GM23338 (cell line): ENCODE data around the gene ZNF385B.

Experiments
- CREB1 ChIP-seq: fragments of 250-450 bp; sonication (Bioruptor Pico); IDR thresholded peaks from 2 replicates; pipeline ENCODE4 v1.5.0; 2020; ENCODE audit warnings: low read depth, mild to moderate bottlenecking, moderate library complexity
- EZH2 ChIP-seq: fragments of 200-600 bp; sonication (generic); IDR thresholded peaks from one replicate; pipeline ENCODE4 v1.8.0; 2017; ENCODE audit warnings: antibody characterized with exemption, mild to moderate bottlenecking, low read depth; ENCODE audit not compliant: unreplicated experiment
- EZH2phosphoT487 ChIP-seq: fragments of 200-600 bp; sonication (generic); IDR thresholded peaks from one replicate; pipeline ENCODE4 v1.8.1; 2018; ENCODE audit warnings: antibody characterized with exemption; ENCODE audit not compliant: unreplicated experiment
- JUNB ChIP-seq: IDR thresholded peaks from one replicate; pipeline ENCODE4 v1.6.1; 2016; ENCODE audit warnings: antibody characterized with exemption; ENCODE audit not compliant: unreplicated experiment
- NANOG ChIP-seq: IDR thresholded peaks from 2 replicates; pipeline ENCODE4 v1.6.1; 2016; ENCODE audit warnings: antibody characterized with exemption, borderline replicate concordance
- POLR2AphosphoS5 ChIP-seq: IDR thresholded peaks from 2 replicates; pipeline ENCODE4 v1.6.1; 2016; ENCODE audit warnings: antibody characterized with exemption, low read depth
- STAT1 ChIP-seq: IDR thresholded peaks from one replicate; pipeline ENCODE4 v1.6.1; 2016; ENCODE audit warnings: antibody characterized with exemption; ENCODE audit not compliant: unreplicated experiment
- ZNF114 ChIP-seq: fragments of 250-450 bp; sonication (Bioruptor Pico); IDR thresholded peaks from 2 replicates; pipeline ENCODE4 v1.5.0; 2020; ENCODE audit warnings: mild to moderate bottlenecking, moderate library complexity
- ZNF331 ChIP-seq: fragments of 250-450 bp; sonication (Bioruptor Pico); IDR thresholded peaks from 2 replicates; pipeline ENCODE4 v1.5.0; 2020; ENCODE audit warnings: low read depth, mild to moderate bottlenecking, moderate library complexity
- TF ChIP-seq, protein P1 (sequence below), 2 experiments: fragments of 200-600 bp in 1 of 2; sonication (generic) in 1 of 2; conservative IDR thresholded peaks; 2 replicates each; pipeline versions ENCODE4 v1.5.1 to v1.6.1; 2016 to 2017; ENCODE audit warnings: antibody characterized with exemption in 2 of 2, low read depth in 2 of 2, mild to moderate bottlenecking in 2 of 2, moderate library complexity in 1 of 2
- TF ChIP-seq, protein P2 (sequence below): IDR thresholded peaks from one replicate; pipeline ENCODE4 v1.6.1; 2018; ENCODE audit warnings: antibody characterized with exemption; ENCODE audit not compliant: unreplicated experiment
- TF ChIP-seq, protein P3 (sequence below): IDR thresholded peaks from 2 replicates; pipeline ENCODE4 v1.6.1; 2016; ENCODE audit warnings: antibody characterized with exemption
- TF ChIP-seq, protein P4 (sequence below): fragments of 250-450 bp; sonication (Bioruptor Pico); IDR thresholded peaks from 2 replicates; pipeline ENCODE4 v1.5.0; 2020; ENCODE audit warnings: mild to moderate bottlenecking, moderate library complexity

DNA sequence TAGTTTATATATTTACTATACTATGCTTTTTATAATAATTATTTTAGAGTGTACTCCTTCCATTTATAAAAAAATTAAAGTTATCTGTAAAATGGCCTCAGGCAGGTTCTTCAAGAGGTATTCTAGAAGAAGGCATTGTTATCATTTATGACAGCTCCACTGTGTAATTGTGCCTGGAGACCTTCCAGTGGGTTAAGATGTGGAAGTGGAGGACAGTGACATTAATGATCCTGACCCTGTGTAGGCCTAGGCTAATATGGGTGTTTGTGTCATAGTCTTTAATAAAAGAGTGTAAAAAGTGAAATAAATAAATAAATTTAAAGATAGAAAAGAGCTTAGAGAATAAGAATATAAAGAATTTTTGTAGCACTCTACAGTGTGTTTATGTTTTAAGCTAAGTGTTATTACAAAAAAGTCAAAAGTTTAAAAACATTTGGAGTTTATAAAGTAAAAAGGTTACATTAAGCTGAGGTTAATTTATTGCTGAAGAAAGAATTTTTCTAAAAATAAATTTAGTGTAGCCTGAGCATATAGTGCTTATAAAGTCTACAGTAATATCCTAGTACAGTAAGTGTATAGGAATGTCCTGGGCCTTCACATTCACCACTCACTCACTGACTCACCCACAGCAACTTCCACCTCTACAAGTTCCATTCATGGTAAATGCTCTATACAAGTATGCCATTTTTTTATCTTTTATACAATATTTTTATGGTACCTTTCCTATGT, 406.8 kb downstream of the ZNF385B start:
- TF ChIP-seq EZH2phosphoT487: no peak
- TF ChIP-seq, protein P1, sequence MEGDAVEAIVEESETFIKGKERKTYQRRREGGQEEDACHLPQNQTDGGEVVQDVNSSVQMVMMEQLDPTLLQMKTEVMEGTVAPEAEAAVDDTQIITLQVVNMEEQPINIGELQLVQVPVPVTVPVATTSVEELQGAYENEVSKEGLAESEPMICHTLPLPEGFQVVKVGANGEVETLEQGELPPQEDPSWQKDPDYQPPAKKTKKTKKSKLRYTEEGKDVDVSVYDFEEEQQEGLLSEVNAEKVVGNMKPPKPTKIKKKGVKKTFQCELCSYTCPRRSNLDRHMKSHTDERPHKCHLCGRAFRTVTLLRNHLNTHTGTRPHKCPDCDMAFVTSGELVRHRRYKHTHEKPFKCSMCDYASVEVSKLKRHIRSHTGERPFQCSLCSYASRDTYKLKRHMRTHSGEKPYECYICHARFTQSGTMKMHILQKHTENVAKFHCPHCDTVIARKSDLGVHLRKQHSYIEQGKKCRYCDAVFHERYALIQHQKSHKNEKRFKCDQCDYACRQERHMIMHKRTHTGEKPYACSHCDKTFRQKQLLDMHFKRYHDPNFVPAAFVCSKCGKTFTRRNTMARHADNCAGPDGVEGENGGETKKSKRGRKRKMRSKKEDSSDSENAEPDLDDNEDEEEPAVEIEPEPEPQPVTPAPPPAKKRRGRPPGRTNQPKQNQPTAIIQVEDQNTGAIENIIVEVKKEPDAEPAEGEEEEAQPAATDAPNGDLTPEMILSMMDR (conservative IDR thresholded peaks at IDR 0.05; ENCODE audit: low read depth in 2 of 2): no peak
- no peak for TF ChIP-seq POLR2AphosphoS5
- TF ChIP-seq, protein P2, sequence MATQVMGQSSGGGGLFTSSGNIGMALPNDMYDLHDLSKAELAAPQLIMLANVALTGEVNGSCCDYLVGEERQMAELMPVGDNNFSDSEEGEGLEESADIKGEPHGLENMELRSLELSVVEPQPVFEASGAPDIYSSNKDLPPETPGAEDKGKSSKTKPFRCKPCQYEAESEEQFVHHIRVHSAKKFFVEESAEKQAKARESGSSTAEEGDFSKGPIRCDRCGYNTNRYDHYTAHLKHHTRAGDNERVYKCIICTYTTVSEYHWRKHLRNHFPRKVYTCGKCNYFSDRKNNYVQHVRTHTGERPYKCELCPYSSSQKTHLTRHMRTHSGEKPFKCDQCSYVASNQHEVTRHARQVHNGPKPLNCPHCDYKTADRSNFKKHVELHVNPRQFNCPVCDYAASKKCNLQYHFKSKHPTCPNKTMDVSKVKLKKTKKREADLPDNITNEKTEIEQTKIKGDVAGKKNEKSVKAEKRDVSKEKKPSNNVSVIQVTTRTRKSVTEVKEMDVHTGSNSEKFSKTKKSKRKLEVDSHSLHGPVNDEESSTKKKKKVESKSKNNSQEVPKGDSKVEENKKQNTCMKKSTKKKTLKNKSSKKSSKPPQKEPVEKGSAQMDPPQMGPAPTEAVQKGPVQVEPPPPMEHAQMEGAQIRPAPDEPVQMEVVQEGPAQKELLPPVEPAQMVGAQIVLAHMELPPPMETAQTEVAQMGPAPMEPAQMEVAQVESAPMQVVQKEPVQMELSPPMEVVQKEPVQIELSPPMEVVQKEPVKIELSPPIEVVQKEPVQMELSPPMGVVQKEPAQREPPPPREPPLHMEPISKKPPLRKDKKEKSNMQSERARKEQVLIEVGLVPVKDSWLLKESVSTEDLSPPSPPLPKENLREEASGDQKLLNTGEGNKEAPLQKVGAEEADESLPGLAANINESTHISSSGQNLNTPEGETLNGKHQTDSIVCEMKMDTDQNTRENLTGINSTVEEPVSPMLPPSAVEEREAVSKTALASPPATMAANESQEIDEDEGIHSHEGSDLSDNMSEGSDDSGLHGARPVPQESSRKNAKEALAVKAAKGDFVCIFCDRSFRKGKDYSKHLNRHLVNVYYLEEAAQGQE: no peak
- TF ChIP-seq EZH2: no peak
- TF ChIP-seq JUNB: no peak
- no peak for TF ChIP-seq CREB1 (CRISPR knock-in tag)
- TF ChIP-seq, protein P3, sequence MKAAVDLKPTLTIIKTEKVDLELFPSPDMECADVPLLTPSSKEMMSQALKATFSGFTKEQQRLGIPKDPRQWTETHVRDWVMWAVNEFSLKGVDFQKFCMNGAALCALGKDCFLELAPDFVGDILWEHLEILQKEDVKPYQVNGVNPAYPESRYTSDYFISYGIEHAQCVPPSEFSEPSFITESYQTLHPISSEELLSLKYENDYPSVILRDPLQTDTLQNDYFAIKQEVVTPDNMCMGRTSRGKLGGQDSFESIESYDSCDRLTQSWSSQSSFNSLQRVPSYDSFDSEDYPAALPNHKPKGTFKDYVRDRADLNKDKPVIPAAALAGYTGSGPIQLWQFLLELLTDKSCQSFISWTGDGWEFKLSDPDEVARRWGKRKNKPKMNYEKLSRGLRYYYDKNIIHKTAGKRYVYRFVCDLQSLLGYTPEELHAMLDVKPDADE: no peak
- no peak for TF ChIP-seq STAT1
- no peak for TF ChIP-seq NANOG
- no peak for TF ChIP-seq ZNF114
- no peak for TF ChIP-seq ZNF331 (CRISPR knock-in tag)
- TF ChIP-seq, protein P4, sequence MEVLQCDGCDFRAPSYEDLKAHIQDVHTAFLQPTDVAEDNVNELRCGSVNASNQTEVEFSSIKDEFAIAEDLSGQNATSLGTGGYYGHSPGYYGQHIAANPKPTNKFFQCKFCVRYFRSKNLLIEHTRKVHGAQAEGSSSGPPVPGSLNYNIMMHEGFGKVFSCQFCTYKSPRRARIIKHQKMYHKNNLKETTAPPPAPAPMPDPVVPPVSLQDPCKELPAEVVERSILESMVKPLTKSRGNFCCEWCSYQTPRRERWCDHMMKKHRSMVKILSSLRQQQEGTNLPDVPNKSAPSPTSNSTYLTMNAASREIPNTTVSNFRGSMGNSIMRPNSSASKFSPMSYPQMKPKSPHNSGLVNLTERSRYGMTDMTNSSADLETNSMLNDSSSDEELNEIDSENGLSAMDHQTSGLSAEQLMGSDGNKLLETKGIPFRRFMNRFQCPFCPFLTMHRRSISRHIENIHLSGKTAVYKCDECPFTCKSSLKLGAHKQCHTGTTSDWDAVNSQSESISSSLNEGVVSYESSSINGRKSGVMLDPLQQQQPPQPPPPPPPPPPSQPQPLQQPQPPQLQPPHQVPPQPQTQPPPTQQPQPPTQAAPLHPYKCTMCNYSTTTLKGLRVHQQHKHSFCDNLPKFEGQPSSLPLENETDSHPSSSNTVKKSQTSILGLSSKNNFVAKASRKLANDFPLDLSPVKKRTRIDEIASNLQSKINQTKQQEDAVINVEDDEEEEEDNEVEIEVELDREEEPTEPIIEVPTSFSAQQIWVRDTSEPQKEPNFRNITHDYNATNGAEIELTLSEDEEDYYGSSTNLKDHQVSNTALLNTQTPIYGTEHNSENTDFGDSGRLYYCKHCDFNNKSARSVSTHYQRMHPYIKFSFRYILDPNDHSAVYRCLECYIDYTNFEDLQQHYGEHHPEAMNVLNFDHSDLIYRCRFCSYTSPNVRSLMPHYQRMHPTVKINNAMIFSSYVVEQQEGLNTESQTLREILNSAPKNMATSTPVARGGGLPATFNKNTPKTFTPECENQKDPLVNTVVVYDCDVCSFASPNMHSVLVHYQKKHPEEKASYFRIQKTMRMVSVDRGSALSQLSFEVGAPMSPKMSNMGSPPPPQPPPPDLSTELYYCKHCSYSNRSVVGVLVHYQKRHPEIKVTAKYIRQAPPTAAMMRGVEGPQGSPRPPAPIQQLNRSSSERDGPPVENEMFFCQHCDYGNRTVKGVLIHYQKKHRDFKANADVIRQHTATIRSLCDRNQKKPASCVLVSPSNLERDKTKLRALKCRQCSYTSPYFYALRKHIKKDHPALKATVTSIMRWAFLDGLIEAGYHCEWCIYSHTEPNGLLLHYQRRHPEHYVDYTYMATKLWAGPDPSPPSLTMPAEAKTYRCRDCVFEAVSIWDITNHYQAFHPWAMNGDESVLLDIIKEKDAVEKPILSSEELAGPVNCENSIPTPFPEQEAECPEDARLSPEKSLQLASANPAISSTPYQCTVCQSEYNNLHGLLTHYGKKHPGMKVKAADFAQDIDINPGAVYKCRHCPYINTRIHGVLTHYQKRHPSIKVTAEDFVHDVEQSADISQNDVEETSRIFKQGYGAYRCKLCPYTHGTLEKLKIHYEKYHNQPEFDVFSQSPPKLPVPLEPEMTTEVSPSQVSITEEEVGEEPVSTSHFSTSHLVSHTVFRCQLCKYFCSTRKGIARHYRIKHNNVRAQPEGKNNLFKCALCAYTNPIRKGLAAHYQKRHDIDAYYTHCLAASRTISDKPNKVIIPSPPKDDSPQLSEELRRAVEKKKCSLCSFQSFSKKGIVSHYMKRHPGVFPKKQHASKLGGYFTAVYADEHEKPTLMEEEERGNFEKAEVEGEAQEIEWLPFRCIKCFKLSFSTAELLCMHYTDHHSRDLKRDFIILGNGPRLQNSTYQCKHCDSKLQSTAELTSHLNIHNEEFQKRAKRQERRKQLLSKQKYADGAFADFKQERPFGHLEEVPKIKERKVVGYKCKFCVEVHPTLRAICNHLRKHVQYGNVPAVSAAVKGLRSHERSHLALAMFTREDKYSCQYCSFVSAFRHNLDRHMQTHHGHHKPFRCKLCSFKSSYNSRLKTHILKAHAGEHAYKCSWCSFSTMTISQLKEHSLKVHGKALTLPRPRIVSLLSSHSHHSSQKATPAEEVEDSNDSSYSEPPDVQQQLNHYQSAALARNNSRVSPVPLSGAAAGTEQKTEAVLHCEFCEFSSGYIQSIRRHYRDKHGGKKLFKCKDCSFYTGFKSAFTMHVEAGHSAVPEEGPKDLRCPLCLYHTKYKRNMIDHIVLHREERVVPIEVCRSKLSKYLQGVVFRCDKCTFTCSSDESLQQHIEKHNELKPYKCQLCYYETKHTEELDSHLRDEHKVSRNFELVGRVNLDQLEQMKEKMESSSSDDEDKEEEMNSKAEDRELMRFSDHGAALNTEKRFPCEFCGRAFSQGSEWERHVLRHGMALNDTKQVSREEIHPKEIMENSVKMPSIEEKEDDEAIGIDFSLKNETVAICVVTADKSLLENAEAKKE (CRISPR knock-in tag): no peak
